Measurements from ENCODE around the gene PYCR2. TPM values are rescaled to one million over a fixed set of nuclear protein-coding genes. Genes with fewer than 3 reads are reported as not detected.

The PYCR2 gene
- total RNA-seq, 4 donors from 2014 or later = 33.5 to 52.6 (median 45.6) TPM

GRCh38 chr1:225876900-225877510, 47.0 kb downstream of the PYCR2 start:
- no peak for ATAC-seq (ENCODE audit: low FRiP score)
- TF ChIP-seq, protein P1, sequence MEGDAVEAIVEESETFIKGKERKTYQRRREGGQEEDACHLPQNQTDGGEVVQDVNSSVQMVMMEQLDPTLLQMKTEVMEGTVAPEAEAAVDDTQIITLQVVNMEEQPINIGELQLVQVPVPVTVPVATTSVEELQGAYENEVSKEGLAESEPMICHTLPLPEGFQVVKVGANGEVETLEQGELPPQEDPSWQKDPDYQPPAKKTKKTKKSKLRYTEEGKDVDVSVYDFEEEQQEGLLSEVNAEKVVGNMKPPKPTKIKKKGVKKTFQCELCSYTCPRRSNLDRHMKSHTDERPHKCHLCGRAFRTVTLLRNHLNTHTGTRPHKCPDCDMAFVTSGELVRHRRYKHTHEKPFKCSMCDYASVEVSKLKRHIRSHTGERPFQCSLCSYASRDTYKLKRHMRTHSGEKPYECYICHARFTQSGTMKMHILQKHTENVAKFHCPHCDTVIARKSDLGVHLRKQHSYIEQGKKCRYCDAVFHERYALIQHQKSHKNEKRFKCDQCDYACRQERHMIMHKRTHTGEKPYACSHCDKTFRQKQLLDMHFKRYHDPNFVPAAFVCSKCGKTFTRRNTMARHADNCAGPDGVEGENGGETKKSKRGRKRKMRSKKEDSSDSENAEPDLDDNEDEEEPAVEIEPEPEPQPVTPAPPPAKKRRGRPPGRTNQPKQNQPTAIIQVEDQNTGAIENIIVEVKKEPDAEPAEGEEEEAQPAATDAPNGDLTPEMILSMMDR (IDR thresholded peaks at IDR 0.05) = no peak
- no peak for DNase-seq (ENCODE audit: low spot score)

DNA sequence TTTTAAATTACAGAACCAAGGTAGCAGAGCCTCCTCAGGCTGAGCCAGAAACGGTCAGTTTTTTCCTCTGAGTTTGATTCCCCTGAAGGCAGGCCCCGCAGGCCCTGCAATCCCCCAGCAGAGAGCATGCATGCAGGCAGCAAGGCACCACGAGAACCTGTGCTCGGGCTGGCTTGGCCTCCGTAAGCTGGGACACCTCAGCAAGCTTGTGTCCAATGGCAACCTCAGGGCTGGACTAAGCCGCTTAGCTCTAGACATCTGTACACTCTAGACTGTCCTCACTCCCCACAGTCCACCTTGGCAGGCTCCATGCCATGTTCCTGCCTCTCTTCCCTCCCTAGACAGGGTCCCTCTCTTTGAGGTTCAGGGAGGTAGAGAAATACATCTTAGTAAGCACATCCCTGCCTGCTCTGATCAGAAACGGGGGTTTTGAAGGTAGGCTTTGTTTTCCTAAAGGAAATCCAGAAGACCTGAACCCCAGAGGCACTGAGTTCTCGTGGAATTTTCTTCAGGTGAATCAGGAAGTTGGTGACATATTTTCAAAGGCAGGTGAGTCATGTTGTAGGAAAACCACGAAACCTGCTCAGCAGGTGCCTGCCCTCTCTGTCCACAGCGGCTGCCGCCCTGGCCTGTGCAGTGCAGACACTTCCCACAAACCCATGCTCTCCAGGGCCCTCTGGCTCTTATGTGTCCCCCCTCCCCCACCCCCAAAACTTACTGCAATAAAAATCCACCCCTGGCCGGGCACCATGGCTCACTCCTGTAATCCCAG, 48.8 kb downstream of the PYCR2 start:
- TF ChIP-seq, protein P1 (IDR thresholded peaks at IDR 0.05) = no peak
- DNase-seq (ENCODE audit: low spot score) (no peak), ATAC-seq (ENCODE audit: low FRiP score) (no peak)

DNA sequence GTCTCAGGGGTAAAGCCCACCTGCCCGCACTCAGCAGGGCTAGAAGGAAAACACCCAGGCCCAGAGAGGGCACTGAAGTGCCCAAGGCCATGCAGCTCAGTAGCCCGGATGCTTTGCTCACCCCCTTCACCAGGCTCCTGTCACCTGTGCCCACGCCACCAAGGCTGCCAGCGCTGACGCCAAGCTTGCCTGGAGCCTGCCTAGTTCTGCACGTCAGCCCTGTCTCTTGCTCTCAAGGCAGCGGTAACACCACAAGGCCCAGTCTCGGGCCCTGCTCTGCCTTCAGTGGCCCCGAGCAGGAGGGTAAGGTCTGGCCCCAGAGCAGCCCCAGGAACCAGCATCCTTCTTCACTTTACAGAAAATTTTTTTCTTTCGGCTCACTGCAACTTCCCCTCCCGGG, 49.6 kb downstream of the PYCR2 start:
- TF ChIP-seq, protein P1 (IDR thresholded peaks at IDR 0.05) = no peak
- no peak for DNase-seq (ENCODE audit: low spot score)
- no peak for ATAC-seq (ENCODE audit: low FRiP score)

DNA sequence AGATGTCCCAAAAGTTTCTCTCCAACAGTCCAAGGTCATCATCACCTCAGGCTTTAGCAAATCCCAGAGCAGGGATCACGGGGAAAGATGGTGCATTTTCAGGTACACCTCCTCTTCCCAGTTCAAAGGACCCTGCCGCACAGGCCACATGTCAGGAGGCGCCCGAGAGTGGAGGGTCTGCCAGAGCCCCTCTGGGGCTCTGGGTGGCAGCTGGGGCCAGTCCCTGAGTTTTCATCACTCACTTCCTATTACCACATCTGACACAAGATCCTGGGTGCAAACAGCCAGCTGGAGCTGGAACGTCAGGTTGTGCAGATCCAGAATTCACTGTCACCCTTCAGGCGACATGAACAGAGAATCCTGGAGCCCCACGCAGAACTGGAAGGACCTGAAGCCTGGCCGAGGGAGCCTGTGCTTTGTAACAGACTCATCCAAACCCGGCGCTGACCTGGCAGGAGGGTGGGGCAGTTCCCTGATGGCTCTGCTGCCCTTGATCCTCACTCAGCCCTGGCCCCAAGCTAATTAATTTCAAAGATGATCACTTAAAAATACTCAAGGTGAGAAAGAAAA, 50.7 kb downstream of the PYCR2 start:
- TF ChIP-seq, protein P1 (IDR thresholded peaks at IDR 0.05) = no peak
- DNase-seq (ENCODE audit: low spot score) (no peak), ATAC-seq (ENCODE audit: low FRiP score) (no peak)

DNA sequence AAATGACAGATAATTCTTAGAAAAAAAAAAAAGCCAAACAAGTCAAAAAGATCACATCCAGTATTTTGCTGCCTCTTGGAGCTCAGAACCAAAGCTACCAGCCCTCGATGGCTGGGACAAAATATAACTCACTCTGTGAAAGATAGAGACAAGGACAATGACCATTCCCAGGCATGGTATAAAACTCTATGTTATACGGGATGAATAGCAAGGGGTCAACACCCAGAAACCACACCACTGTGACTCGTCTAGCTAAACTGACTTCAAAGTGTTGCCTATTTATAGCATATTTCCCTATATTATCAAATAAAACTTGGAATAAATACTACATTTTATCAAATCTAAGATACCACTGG, 52.0 kb downstream of the PYCR2 start:
- TF ChIP-seq, protein P1 (IDR thresholded peaks at IDR 0.05) = no peak
- DNase-seq (ENCODE audit: low spot score) (no peak), ATAC-seq (ENCODE audit: low FRiP score) (no peak)

GRCh38 chr1:225871359-225872074, 52.5 kb downstream of the PYCR2 start:
- TF ChIP-seq, protein P1 (IDR thresholded peaks at IDR 0.05) = no peak
- no peak for DNase-seq (ENCODE audit: low spot score)
- ATAC-seq (ENCODE audit: low FRiP score) = no peak

Measured in omental fat pad (tissue), 4 donors.